Liver (tissue), 9 donors: Measurements from ENCODE around the gene CCDC51. TPM values are rescaled to one million over a fixed set of nuclear protein-coding genes. Genes with fewer than 3 reads are reported as not detected.

Experiments used
- DNase-seq: peaks from one replicate; pipeline ENCODE4 v3.0.0-alpha.2; 2017; ENCODE audit warnings: low spot score
- H3K27ac ChIP-seq, 2 donors: one replicate each; pipeline ENCODE4 v1.7.0; 2013; ENCODE audit warnings: inconsistent platforms in 2 of 2, low read length in 2 of 2, control low read depth in 1 of 2, low read depth in 1 of 2, mild to moderate bottlenecking in 1 of 2
- H3K27me3 ChIP-seq, 4 donors: one replicate each; pipeline versions ENCODE4 v1.6.1 to v1.7.0; 2013; ENCODE audit warnings: low read length in 3 of 4, inconsistent platforms in 1 of 4, mild to moderate bottlenecking in 1 of 4, moderate library complexity in 1 of 4; ENCODE audit not compliant: control insufficient read depth in 4 of 4, insufficient read depth in 4 of 4
- H3K36me3 ChIP-seq, 4 donors: one replicate each; pipeline versions ENCODE4 v1.6.1 to v1.7.0; 2013; ENCODE audit warnings: low read length in 3 of 4, mild to moderate bottlenecking in 3 of 4, low read depth in 1 of 4, moderate library complexity in 1 of 4; ENCODE audit not compliant: control insufficient read depth in 4 of 4, insufficient read depth in 3 of 4
- H3K4me1 ChIP-seq, 4 donors: one replicate each; pipeline versions ENCODE4 v1.6.1 to v1.7.0; 2013; ENCODE audit warnings: low read length in 3 of 4, mild to moderate bottlenecking in 3 of 4, moderate library complexity in 1 of 4; ENCODE audit not compliant: control insufficient read depth in 4 of 4, insufficient read depth in 4 of 4
- H3K4me3 ChIP-seq, 3 donors: one replicate each; pipeline versions ENCODE4 v1.6.1 to v1.7.0; 2013; ENCODE audit warnings: low read length in 3 of 3, control low read depth in 1 of 3, low read depth in 1 of 3, mild to moderate bottlenecking in 1 of 3
- H3K9ac ChIP-seq, 2 donors: one replicate each; pipeline ENCODE4 v1.7.0; 2013; ENCODE audit warnings: low read length in 2 of 2, mild to moderate bottlenecking in 2 of 2, moderate library complexity in 2 of 2, control low read depth in 1 of 2, low read depth in 1 of 2
- H3K9me3 ChIP-seq, 4 donors: one replicate each; pipeline versions ENCODE4 v1.6.1 to v1.7.0; 2013; ENCODE audit warnings: low read length in 3 of 4; ENCODE audit not compliant: control insufficient read depth in 4 of 4
- ATF3 ChIP-seq: IDR thresholded peaks from 2 replicates; pipeline ENCODE4 v1.6.1; 2016; ENCODE audit warnings: antibody characterized with exemption
- CTCF ChIP-seq: fragments of 150-350 bp; IDR thresholded peaks from 2 replicates; pipeline ENCODE4 v1.5.1; 2017; ENCODE audit warnings: improper control_type of control experiment, low read depth, low read length; ENCODE audit not compliant: missing input control
- FOXA2 ChIP-seq: IDR thresholded peaks from 2 replicates; pipeline ENCODE4 v1.6.1; 2016; ENCODE audit warnings: antibody characterized with exemption
- GABPA ChIP-seq, 2 donors: IDR thresholded peaks in 1 of 2; conservative IDR thresholded peaks in 1 of 2; 2 replicates each; pipeline ENCODE4 v1.6.1; 2016; ENCODE audit warnings: antibody characterized with exemption in 2 of 2, mild to moderate bottlenecking in 1 of 2, moderate library complexity in 1 of 2
- HNF4A ChIP-seq, 2 donors: conservative IDR thresholded peaks; 2 replicates each; pipeline ENCODE4 v1.6.1; 2016; ENCODE audit warnings: antibody characterized with exemption in 2 of 2, mild to moderate bottlenecking in 2 of 2
- HNF4G ChIP-seq: IDR thresholded peaks from 2 replicates; pipeline ENCODE4 v1.6.1; 2016; ENCODE audit warnings: antibody characterized with exemption
- JUND ChIP-seq, 2 donors: IDR thresholded peaks; 2 replicates each; pipeline ENCODE4 v1.6.1; 2016; ENCODE audit warnings: antibody characterized with exemption in 2 of 2
- NR2F2 ChIP-seq: IDR thresholded peaks from 2 replicates; pipeline ENCODE4 v1.6.1; 2016; ENCODE audit warnings: antibody characterized with exemption
- RAD21 ChIP-seq, 2 donors: IDR thresholded peaks; 2 replicates each; pipeline ENCODE4 v1.6.1; 2016; ENCODE audit warnings: antibody characterized with exemption in 2 of 2, mild to moderate bottlenecking in 2 of 2
- REST ChIP-seq: IDR thresholded peaks from 2 replicates; pipeline ENCODE4 v1.6.1; 2016; ENCODE audit warnings: antibody characterized with exemption, mild to moderate bottlenecking
- RXRA ChIP-seq, 2 donors: IDR thresholded peaks; 2 replicates each; pipeline ENCODE4 v1.6.1; 2017 to 2018; ENCODE audit warnings: antibody characterized with exemption in 2 of 2, mild to moderate bottlenecking in 1 of 2
- SP1 ChIP-seq: IDR thresholded peaks from 2 replicates; pipeline ENCODE4 v1.6.1; 2018; ENCODE audit warnings: antibody characterized with exemption, mild to moderate bottlenecking
- YY1 ChIP-seq: IDR thresholded peaks from 2 replicates; pipeline ENCODE4 v1.6.1; 2016; ENCODE audit warnings: antibody characterized with exemption, mild to moderate bottlenecking
- WGBS: extraction: QIAGEN DNeasy Blood & Tissue Kit; methylation state at CpG from one replicate; pipeline ENCODE4 v1.1.7; 2013; 5-methylcytosine and 5-hydroxymethylcytosine counted together
- polyA plus RNA-seq, 2 donors: library from polyadenylated mRNA; stranded (reverse) in 1 of 2; unstranded in 1 of 2; fragments of 200-250 nt in 1 of 2; fragments of >200 nt in 1 of 2; fragmentation: Nextera tagmentation in 1 of 2; extraction: Ambion mirVana in 1 of 2; gene quantifications; one replicate each; pipeline versions ENCODE4 v1.2.1 to v1.2.3, GENCODE V29; 2013 to 2015
- total RNA-seq, 2 donors: library from RNA; depleted of rRNA; stranded (reverse); fragments of >200 nt; gene quantifications; one replicate each; pipeline ENCODE4 v1.2.3, GENCODE V29; 2014
- donor health status: healthy.
- donor health status: healthy.
- donor health status: healthy.
- donor health status: healthy.
- donor health status: healthy.

The CCDC51 gene
- total and polyA plus RNA-seq, 4 donors: 7.9 to 13.7 (median 11.0) TPM

GRCh38 chr3:48429317-48429959, 10.5 kb downstream of the CCDC51 start:
- DNase-seq: peak; percentile 59
- TF ChIP-seq JUND (IDR thresholded peaks at IDR 0.05) (no peak), REST (no peak), RXRA (IDR thresholded peaks at IDR 0.05) (no peak), YY1 (no peak), RAD21 (IDR thresholded peaks at IDR 0.05) (no peak), CTCF (no peak), ATF3 (no peak), HNF4G (no peak)
- Histone ChIP-seq H3K27ac (peak overlapping the region; percentile 89 to 91), H3K4me3 (peak overlapping the region; percentile 52 to 81 (median 80)), H3K9me3 (no peaks in the 10 kb centered on the region), H3K9ac (no peak overlapping the region), H3K27me3 (no peaks in the 10 kb centered on the region), H3K4me1 (peaks cover 27 to 68% (median 53%) of the 10 kb centered on the region in 4 donors), H3K36me3 (peaks cover 0 to 7% (median 0%) of the 10 kb centered on the region in 4 donors)
- WGBS: under 1% methylated on average over 86 of the region's 86 CpGs

- Histone ChIP-seq H3K9me3 (no peaks in the 10 kb centered on the region), H3K9ac (peak overlapping the region; percentile 19 to 72), H3K27ac (peak overlapping the region; percentile 89 to 91), H3K4me3 (peak overlapping the region; percentile 52 to 81 (median 80)), H3K4me1 (peaks cover 34 to 70% (median 55%) of the 10 kb centered on the region in 4 donors), H3K27me3 (no peaks in the 10 kb centered on the region), H3K36me3 (peaks cover 0 to 6% (median 0%) of the 10 kb centered on the region in 4 donors)
- TF ChIP-seq YY1 (peak; percentile 82), HNF4A (conservative IDR thresholded peaks at IDR 0.05) (peak; percentile 40 to 53), GABPA (IDR thresholded peaks at IDR 0.05 in 1 of 2, conservative IDR thresholded peaks at IDR 0.05 in 1 of 2) (peak in 1 of 2 donors; percentile 50), RAD21 (IDR thresholded peaks at IDR 0.05) (no peak), HNF4G (no peak), NR2F2 (no peak), RXRA (IDR thresholded peaks at IDR 0.05) (peak; percentile 70 to 75), JUND (IDR thresholded peaks at IDR 0.05) (peak in 1 of 2 donors; percentile 8), FOXA2 (no peak), SP1 (peak; percentile 71), REST (peak; percentile 54)
- WGBS: 2% methylated on average over 60 of the region's 60 CpGs
- peak; percentile 65 for DNase-seq
These were observed 11.2 kb downstream of the CCDC51 start for GRCh38 chr3:48428572-48429316.
